ENCODE data around the gene REXO1. TPM values are rescaled to one million over a fixed set of nuclear protein-coding genes. Genes with fewer than 3 reads are reported as not detected.

REXO1 gene
- total and polyA plus RNA-seq, 2 of the 13 experiments (the other 11 are each of a cell fraction or from before 2014, with no cell fraction given): 5.0 to 11.2 TPM

DNA sequence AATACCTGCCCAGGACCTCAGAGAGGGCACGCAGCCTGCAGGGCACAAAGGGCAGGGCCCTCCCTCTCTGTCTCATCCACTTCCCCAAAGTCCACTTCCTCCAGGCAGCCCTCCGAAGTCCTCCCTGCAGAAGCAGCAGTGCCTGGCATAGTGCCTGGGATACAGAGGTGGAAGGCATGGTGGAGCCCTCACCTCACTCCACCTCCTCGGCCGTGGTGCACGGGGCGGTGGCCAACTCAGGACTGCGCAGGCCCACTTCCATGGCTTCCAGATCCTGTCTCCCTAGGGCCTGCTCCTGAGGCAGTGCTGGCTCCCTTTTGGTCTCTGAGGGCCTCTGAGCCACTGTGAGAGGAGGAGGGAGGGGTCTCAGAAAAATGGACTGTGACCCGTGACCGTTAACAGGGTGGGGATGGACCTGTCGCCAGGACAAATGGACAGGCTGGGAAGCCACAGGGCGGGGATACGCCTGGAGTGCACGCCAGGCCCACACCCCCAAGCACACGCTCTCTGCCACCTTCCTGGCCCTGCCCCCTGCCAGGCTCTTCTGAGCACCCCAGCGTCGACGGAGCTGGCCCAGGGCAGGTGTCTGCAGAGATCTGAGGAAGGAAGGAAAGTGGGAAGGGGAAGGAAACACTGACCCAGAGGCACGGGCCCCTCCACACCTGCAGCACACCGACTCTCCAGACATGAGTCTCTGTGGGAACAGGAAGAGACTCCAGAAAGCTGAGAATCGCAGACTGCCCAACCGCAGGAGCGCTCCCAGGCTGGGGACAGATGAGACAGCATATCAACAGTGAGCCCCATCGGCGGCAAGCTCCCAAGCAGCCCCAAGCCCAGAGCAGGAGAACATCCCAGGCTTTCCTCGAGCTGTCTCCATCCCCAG, 8.4 kb downstream of the REXO1 start (continued):
- TF ChIP-seq, protein P1, sequence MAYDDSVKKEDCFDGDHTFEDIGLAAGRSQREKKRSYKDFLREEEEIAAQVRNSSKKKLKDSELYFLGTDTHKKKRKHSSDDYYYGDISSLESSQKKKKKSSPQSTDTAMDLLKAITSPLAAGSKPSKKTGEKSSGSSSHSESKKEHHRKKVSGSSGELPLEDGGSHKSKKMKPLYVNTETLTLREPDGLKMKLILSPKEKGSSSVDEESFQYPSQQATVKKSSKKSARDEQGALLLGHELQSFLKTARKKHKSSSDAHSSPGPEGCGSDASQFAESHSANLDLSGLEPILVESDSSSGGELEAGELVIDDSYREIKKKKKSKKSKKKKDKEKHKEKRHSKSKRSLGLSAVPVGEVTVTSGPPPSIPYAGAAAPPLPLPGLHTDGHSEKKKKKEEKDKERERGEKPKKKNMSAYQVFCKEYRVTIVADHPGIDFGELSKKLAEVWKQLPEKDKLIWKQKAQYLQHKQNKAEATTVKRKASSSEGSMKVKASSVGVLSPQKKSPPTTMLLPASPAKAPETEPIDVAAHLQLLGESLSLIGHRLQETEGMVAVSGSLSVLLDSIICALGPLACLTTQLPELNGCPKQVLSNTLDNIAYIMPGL (CRISPR knock-in tag; IDR thresholded peaks at IDR 0.05; ENCODE audit: borderline replicate concordance in 1 of 2, low read depth in 1 of 2): 0 out of 4 replicates have a peak, but pooled peaks of 1 of the 2 experiments have one; percentile 5
- no peak for TF ChIP-seq ZSCAN9 (CRISPR knock-in tag; IDR thresholded peaks at IDR 0.05; ENCODE audit: borderline replicate concordance)
- TF ChIP-seq, protein P2, sequence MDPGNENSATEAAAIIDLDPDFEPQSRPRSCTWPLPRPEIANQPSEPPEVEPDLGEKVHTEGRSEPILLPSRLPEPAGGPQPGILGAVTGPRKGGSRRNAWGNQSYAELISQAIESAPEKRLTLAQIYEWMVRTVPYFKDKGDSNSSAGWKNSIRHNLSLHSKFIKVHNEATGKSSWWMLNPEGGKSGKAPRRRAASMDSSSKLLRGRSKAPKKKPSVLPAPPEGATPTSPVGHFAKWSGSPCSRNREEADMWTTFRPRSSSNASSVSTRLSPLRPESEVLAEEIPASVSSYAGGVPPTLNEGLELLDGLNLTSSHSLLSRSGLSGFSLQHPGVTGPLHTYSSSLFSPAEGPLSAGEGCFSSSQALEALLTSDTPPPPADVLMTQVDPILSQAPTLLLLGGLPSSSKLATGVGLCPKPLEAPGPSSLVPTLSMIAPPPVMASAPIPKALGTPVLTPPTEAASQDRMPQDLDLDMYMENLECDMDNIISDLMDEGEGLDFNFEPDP (CRISPR knock-in tag; conservative IDR thresholded peaks at IDR 0.05): no peak
- TF ChIP-seq STAG1 (CRISPR knock-in tag; IDR thresholded peaks at IDR 0.05): no peak
- TF ChIP-seq, protein P3, sequence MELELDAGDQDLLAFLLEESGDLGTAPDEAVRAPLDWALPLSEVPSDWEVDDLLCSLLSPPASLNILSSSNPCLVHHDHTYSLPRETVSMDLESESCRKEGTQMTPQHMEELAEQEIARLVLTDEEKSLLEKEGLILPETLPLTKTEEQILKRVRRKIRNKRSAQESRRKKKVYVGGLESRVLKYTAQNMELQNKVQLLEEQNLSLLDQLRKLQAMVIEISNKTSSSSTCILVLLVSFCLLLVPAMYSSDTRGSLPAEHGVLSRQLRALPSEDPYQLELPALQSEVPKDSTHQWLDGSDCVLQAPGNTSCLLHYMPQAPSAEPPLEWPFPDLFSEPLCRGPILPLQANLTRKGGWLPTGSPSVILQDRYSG (CRISPR knock-in tag; IDR thresholded peaks at IDR 0.05): no peak
- no peak for TF ChIP-seq ZNF773 (CRISPR knock-in tag; IDR thresholded peaks at IDR 0.05; ENCODE audit: borderline replicate concordance)
- no peak for TF ChIP-seq CEBPB (IDR thresholded peaks at IDR 0.05; ENCODE audit: borderline replicate concordance, low read depth, low read length)
- TF ChIP-seq ZNF33A (CRISPR knock-in tag; IDR thresholded peaks at IDR 0.05; ENCODE audit: borderline replicate concordance): no peak
- TF ChIP-seq NONO (IDR thresholded peaks at IDR 0.05): no peak
- TF ChIP-seq NONO (CRISPR knock-in tag; conservative IDR thresholded peaks at IDR 0.05): peak; percentile 70; the same call in 1 of the 2 replicates
- TF ChIP-seq SETDB1 (CRISPR knock-in tag; IDR thresholded peaks at IDR 0.05; ENCODE audit: borderline replicate concordance): no peak
- no peak for TF ChIP-seq NCOA1 (CRISPR knock-in tag; IDR thresholded peaks at IDR 0.05)
- TF ChIP-seq, protein P4, sequence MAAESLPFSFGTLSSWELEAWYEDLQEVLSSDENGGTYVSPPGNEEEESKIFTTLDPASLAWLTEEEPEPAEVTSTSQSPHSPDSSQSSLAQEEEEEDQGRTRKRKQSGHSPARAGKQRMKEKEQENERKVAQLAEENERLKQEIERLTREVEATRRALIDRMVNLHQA (CRISPR knock-in tag; IDR thresholded peaks at IDR 0.05): no peak
- TF ChIP-seq NRL (CRISPR knock-in tag; IDR thresholded peaks at IDR 0.05; ENCODE audit: borderline replicate concordance): peak; percentile 27; the same call in 1 of the 2 replicates
- no peak for TF ChIP-seq ZBTB42 (CRISPR knock-in tag; IDR thresholded peaks at IDR 0.05)
- TF ChIP-seq, protein P5, sequence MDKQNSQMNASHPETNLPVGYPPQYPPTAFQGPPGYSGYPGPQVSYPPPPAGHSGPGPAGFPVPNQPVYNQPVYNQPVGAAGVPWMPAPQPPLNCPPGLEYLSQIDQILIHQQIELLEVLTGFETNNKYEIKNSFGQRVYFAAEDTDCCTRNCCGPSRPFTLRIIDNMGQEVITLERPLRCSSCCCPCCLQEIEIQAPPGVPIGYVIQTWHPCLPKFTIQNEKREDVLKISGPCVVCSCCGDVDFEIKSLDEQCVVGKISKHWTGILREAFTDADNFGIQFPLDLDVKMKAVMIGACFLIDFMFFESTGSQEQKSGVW (CRISPR knock-in tag; IDR thresholded peaks at IDR 0.05; ENCODE audit: borderline replicate concordance): no peak
- TF ChIP-seq, protein P6, sequence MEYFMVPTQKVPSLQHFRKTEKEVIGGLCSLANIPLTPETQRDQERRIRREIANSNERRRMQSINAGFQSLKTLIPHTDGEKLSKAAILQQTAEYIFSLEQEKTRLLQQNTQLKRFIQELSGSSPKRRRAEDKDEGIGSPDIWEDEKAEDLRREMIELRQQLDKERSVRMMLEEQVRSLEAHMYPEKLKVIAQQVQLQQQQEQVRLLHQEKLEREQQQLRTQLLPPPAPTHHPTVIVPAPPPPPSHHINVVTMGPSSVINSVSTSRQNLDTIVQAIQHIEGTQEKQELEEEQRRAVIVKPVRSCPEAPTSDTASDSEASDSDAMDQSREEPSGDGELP (IDR thresholded peaks at IDR 0.05; ENCODE audit: borderline replicate concordance, low read depth): no peak
- TF ChIP-seq ZC3H13 (CRISPR knock-in tag; IDR thresholded peaks at IDR 0.05): no peak
- peak; percentile 64; the same call in 1 of the 2 replicates for TF ChIP-seq RFXAP (CRISPR knock-in tag; IDR thresholded peaks at IDR 0.05; ENCODE audit: borderline replicate concordance)
- peak; percentile 31; the same call in 1 of the 2 replicates for TF ChIP-seq ZMYM4 (CRISPR knock-in tag; IDR thresholded peaks at IDR 0.05)
- no peak for TF ChIP-seq CCAR2 (optimal IDR thresholded peaks at IDR 0.05; ENCODE audit: low read depth, low read length)
- no peak for TF ChIP-seq GATAD1 (CRISPR knock-in tag; IDR thresholded peaks at IDR 0.05)
- no peak for TF ChIP-seq PCBP2 (optimal IDR thresholded peaks at IDR 0.05; ENCODE audit: low read depth, low read length, poor library complexity, severe bottlenecking)

Data from HepG2 (cell line).